Dermis blood vessel endothelial cell (primary cell): Measurements from ENCODE around the gene CHRNB1. TPM values are rescaled to one million over a fixed set of nuclear protein-coding genes. Genes with fewer than 3 reads are reported as not detected.

Experiments
- DNase-seq: peaks from one replicate; pipeline ENCODE4 v3.0.0; 2010
- total RNA-seq: library from RNA; depleted of rRNA; stranded (reverse); fragments of >200 nt; gene quantifications from 2 replicates; pipeline ENCODE4 v1.2.3, GENCODE V29; 2014

CHRNB1 gene
- total RNA-seq, 1 donor from 2014 or later, result 4.6 TPM

DNA sequence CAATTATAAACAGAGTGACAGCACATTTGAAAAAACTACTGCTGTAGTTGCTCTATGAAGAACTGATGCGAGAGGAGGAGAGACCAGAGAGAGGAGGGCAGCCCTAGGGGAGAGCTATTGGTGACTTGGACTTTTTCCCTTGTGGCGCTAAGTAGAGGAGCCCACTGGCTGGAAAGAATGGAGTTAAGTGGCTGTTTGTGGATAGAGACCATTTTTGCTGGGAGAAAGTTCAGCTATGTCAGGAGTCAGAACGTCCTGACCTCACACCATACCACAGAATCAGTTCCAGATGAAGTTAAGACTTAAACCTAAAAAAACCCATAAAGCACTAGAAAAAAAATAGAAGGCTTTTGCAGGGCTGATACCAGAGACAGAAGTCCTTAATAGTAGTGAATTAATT, 41.3 kb downstream of the CHRNB1 start:
- DNase-seq, result no peak

DNA sequence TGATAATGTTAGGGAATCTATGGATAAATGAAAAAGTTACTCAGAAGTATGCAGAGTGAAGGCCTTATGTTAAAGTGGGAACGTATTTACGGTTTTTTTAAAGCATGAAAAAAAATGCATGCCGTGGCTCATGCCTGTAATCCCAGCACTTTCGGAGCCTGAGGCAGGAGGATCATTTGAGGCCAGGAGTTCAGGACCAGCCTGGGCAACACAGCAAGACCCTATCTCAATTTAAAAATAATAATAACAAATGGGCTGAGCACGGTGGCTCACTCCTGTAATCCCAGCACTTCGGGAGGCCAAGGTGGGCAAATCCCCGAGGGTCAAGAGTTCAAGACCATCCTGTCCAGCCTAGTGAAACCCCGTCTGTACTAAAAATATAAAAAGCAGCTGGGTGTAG, 45.3 kb downstream of the CHRNB1 start:
- no peak for DNase-seq

GRCh38 chr17:7491583-7491982, 46.7 kb downstream of the CHRNB1 start:
- no peak for DNase-seq

- no peak for DNase-seq
Observed at GRCh38 chr17:7493941-7494340, 49.1 kb downstream of the CHRNB1 start.

DNA sequence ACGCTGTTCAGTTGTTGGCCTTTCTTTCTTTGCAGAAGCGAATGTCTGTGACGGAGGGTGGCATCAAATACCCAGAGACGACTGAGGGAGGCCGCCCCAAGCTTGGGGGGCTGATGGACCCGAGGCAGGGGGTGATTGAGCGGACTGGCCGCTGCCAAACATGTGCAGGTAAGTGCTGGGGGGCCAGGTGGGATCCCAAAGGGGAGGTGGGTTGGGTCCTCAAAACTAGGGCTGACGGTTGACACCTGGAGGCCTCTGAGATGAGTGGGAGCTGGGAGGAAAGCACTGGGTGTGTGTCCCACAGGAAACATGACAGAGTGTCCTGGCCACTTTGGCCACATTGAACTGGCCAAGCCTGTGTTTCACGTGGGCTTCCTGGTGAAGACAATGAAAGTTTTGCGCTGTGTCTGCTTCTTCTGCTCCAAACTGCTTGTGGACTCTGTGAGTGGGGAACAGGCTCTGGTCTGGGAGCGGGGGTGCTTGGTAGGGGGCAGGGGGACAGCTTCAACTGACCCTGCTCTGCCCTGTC, 51.1 kb downstream of the CHRNB1 start:
- no peak for DNase-seq

GRCh38 chr17:7496470-7497183, 51.8 kb downstream of the CHRNB1 start:
- DNase-seq, result peak; percentile 19

- peak; percentile 89 for DNase-seq
Observed at GRCh38 chr17:7497228-7497627, 52.4 kb downstream of the CHRNB1 start.

- DNase-seq, result no peak
Observed at GRCh38 chr17:7497636-7498035, 52.8 kb downstream of the CHRNB1 start.

DNA sequence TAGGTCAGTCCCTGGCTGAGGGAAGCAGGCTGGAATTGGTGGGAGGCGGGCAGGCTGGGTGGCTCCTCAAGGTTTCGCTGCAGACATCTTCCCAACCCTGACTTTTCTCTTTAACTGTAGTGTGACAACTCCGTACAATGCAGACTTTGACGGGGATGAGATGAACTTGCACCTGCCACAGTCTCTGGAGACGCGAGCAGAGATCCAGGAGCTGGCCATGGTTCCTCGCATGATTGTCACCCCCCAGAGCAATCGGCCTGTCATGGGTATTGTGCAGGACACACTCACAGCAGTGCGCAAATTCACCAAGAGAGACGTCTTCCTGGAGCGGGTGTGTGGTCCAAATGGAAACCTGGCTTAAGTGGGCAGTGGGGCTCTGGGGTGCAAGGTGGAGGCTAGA, 54.3 kb downstream of the CHRNB1 start:
- DNase-seq, result no peak

DNA sequence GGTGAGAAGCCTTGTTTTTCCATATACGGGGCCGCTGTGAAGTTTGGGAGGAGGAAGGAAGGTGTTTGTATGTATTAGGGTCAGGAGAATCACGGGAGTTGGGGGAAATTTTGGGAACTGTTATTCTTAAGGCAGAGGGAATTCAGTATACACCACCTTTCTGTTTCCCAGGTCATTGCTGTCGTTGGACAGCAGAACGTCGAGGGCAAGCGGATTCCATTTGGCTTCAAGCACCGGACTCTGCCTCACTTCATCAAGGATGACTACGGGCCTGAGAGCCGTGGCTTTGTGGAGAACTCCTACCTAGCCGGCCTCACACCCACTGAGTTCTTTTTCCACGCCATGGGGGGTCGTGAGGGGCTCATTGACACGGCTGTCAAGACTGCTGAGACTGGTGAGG, 56.9 kb downstream of the CHRNB1 start:
- no peak for DNase-seq

DNA sequence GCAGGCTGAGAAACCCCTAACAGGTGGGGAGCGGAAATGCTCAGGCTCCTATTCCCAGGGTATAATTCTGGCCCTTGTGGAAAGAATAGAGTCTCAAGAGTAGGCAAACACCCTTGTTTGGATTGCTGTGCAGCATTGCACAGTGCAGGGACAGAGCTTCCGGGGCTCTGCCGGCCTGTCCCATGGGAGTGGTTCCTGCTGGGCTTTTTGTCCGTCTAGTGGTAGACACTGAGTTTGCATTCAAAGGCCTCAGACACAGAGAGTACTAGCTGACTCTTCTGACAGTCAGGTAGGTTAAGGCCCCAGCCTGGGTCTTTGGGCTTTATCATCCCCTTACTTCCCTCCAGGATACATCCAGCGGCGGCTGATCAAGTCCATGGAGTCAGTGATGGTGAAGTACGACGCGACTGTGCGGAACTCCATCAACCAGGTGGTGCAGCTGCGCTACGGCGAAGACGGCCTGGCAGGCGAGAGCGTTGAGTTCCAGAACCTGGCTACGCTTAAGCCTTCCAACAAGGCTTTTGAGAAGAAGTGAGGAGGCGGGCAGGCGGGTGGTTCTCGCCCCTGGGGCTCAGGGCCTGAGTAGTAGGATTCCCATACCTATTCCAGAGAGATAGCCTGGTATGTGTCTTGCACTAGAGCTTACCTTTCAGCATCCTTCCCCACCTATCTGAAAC, 57.4 kb downstream of the CHRNB1 start:
- DNase-seq, result no peak

- DNase-seq, result peak; percentile 31
Observed at GRCh38 chr17:7502987-7503386, 58.1 kb downstream of the CHRNB1 start.

DNA sequence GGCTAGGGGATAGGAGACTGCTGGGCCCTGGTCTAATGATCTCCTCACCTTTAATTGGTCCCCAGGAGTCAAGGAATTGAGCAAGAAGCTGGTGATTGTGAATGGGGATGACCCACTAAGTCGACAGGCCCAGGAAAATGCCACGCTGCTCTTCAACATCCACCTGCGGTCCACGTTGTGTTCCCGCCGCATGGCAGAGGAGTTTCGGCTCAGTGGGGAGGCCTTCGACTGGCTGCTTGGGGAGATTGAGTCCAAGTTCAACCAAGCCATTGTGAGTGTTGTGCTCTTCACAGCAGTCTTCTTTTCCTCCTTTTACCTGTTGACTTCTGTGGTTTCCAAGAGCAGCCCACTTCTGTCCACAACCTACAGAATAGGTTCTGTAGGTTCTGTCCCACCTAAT, 58.7 kb downstream of the CHRNB1 start:
- DNase-seq, result no peak

Other genes starting within 250 kb of the CHRNB1 start
- gene DLG4, start 225.2 kb upstream of the CHRNB1 start, total RNA-seq, result 13.4 and 21.5 TPM in 2 replicates
- gene ACADVL, start 225.1 kb upstream of the CHRNB1 start, total RNA-seq, result 196 and 385 TPM in 2 replicates
- gene DVL2, start 210.5 kb upstream of the CHRNB1 start, total RNA-seq, result 32.8 and 45.7 TPM in 2 replicates
- gene PHF23, start 205.6 kb upstream of the CHRNB1 start, total RNA-seq, result 41.4 and 42.8 TPM in 2 replicates
- 148 and 196 TPM in 2 replicates for gene GABARAP, start 202.6 kb upstream of the CHRNB1 start, total RNA-seq
- 25.2 and 56.5 TPM in 2 replicates for gene CTDNEP1, start 193.3 kb upstream of the CHRNB1 start, total RNA-seq
- 33.0 and 52.2 TPM in 2 replicates for gene ELP5, start 192.8 kb upstream of the CHRNB1 start, total RNA-seq
- 2.4 and 5.3 TPM in 2 replicates for gene CLDN7, start 182.6 kb upstream of the CHRNB1 start, total RNA-seq
- gene SLC2A4, start 163.3 kb upstream of the CHRNB1 start, total RNA-seq, result 0.28 and 0.34 TPM in 2 replicates
- gene YBX2, start 150.4 kb upstream of the CHRNB1 start, total RNA-seq, result 0.17 TPM in 1 of 2 replicates, not detected in the other
- 416 and 525 TPM in 2 replicates for gene EIF5A, start 137.4 kb upstream of the CHRNB1 start, total RNA-seq
- 45.2 and 45.6 TPM in 2 replicates for gene GPS2, start 129.7 kb upstream of the CHRNB1 start, total RNA-seq
- 17.3 and 23.3 TPM in 2 replicates for gene NEURL4, start 115.7 kb upstream of the CHRNB1 start, total RNA-seq
- not detected in 2 replicates for gene ACAP1, start 108.5 kb upstream of the CHRNB1 start, total RNA-seq
- gene KCTD11, start 92.9 kb upstream of the CHRNB1 start, total RNA-seq, result 2.6 and 3.2 TPM in 2 replicates
- gene TMEM95, start 89.9 kb upstream of the CHRNB1 start, total RNA-seq, result not detected in 2 replicates
- 2.2 and 3.6 TPM in 2 replicates for gene TNK1, start 64.0 kb upstream of the CHRNB1 start, total RNA-seq
- 21.3 and 34.1 TPM in 2 replicates for gene PLSCR3, start 50.5 kb upstream of the CHRNB1 start, total RNA-seq
- gene TMEM256, start 41.0 kb upstream of the CHRNB1 start, total RNA-seq, result 59.2 and 112 TPM in 2 replicates
- gene NLGN2, start 37.2 kb upstream of the CHRNB1 start, total RNA-seq, result 2.7 and 5.5 TPM in 2 replicates
- not detected in 2 replicates for gene SPEM1, start 24.7 kb upstream of the CHRNB1 start, total RNA-seq
- gene SPEM2, start 19.4 kb upstream of the CHRNB1 start, total RNA-seq, result not detected in 2 replicates
- not detected in 2 replicates for gene SPEM3, start 16.2 kb upstream of the CHRNB1 start, total RNA-seq
- 11.3 and 12.9 TPM in 2 replicates for gene TMEM102, start 9.6 kb upstream of the CHRNB1 start, total RNA-seq
- 0.28 and 0.51 TPM in 2 replicates for gene FGF11, start 5.5 kb upstream of the CHRNB1 start, total RNA-seq
- 10.4 and 16.4 TPM in 2 replicates for gene ZBTB4, start 34.6 kb downstream of the CHRNB1 start, total RNA-seq
- gene SLC35G6, start 36.4 kb downstream of the CHRNB1 start, total RNA-seq, result not detected in 2 replicates
- 81.2 and 139 TPM in 2 replicates for gene POLR2A, start 39.3 kb downstream of the CHRNB1 start, total RNA-seq
- gene TNFSF12, start 104.0 kb downstream of the CHRNB1 start, total RNA-seq, result 9.2 and 26.1 TPM in 2 replicates
- gene TNFSF13, start 113.7 kb downstream of the CHRNB1 start, total RNA-seq, result 0.88 and 1.2 TPM in 2 replicates
- 79.8 and 89.3 TPM in 2 replicates for gene SENP3, start 116.9 kb downstream of the CHRNB1 start, total RNA-seq
- gene CD68, start 134.6 kb downstream of the CHRNB1 start, total RNA-seq, result 0.17 and 2.1 TPM in 2 replicates
- 113 and 133 TPM in 2 replicates for gene MPDU1, start 138.8 kb downstream of the CHRNB1 start, total RNA-seq
- 0.14 and 0.17 TPM in 2 replicates for gene SOX15, start 145.0 kb downstream of the CHRNB1 start, total RNA-seq
- gene FXR2, start 169.8 kb downstream of the CHRNB1 start, total RNA-seq, result 38.8 and 51.1 TPM in 2 replicates
- gene SAT2, start 182.8 kb downstream of the CHRNB1 start, total RNA-seq, result 20.8 and 31.5 TPM in 2 replicates
- 0.51 TPM in 1 of 2 replicates, not detected in the other for gene SHBG, start 185.1 kb downstream of the CHRNB1 start, total RNA-seq
- gene ATP1B2, start 205.9 kb downstream of the CHRNB1 start, total RNA-seq, result not detected in 2 replicates
- gene TP53, start 242.4 kb downstream of the CHRNB1 start, total RNA-seq, result 36.1 and 69.7 TPM in 2 replicates
- 7.1 and 11.2 TPM in 2 replicates for gene WRAP53, start 243.4 kb downstream of the CHRNB1 start, total RNA-seq